DMS53 (cell line): ENCODE results near the gene EML3.
"Not testable (repeated sequence)": the region's sequence is repeated elsewhere in the genome, so short reads cannot be mapped to it uniquely, and the experiment has no call there.

Experiments
- DNase-seq: peaks from one replicate; lab custom pipeline; 2025; lab: John Stamatoyannopoulos, UW

Gene EML3

GRCh38 chr11:62573006-62573591, 39.5 kb downstream of the EML3 start:
- peak; percentile 51 for DNase-seq

DNA sequence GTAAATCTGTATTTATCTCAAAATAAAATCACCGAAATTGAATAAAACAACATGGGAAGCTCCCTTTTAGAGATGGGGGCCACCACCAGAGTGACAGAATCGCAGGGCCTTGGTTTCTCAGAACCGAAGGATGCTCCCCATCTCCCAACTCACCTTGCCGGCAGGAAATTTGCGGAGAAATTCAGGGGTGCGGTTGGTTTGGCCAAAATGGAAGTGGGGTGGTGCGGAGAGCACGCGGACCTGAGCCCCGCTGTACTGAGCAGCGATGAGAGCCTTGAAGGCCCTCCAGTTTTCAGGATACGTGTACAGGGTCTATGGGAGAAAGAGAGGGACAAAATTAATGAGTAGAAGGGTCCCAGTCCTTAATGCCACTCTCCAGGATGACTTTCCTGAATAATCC, 40.1 kb downstream of the EML3 start:
- no peak for DNase-seq

DNA sequence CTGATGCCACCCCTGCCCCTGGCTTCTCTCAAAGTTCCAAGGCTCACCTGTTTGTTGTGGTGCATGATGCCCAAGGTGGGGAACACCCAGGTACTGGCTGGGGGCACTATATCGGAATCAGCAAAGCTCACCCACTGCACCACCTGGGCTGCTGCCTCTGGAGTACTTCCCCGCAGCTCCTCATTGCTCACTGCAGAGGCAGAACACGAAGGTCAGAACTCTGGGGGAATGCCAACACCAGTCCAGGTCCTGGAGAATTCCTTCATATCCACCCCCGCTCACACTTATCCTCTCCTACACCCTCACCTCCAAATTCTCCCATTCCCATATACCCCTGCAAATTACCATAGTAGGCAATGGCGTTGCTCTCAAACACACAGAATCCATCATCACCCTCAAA, 41.1 kb downstream of the EML3 start:
- DNase-seq = not testable (repeated sequence)

- not testable (repeated sequence) for DNase-seq
These were observed 41.7 kb downstream of the EML3 start for GRCh38 chr11:62570903-62571302.

- DNase-seq = no peak
These were observed 43.0 kb downstream of the EML3 start for GRCh38 chr11:62569611-62570010.

- DNase-seq = no peak
These were observed 45.4 kb downstream of the EML3 start for GRCh38 chr11:62567018-62567633.

GRCh38 chr11:62566247-62566646, 46.3 kb downstream of the EML3 start:
- no peak for DNase-seq

GRCh38 chr11:62565100-62565802, 47.3 kb downstream of the EML3 start:
- DNase-seq = no peak

DNA sequence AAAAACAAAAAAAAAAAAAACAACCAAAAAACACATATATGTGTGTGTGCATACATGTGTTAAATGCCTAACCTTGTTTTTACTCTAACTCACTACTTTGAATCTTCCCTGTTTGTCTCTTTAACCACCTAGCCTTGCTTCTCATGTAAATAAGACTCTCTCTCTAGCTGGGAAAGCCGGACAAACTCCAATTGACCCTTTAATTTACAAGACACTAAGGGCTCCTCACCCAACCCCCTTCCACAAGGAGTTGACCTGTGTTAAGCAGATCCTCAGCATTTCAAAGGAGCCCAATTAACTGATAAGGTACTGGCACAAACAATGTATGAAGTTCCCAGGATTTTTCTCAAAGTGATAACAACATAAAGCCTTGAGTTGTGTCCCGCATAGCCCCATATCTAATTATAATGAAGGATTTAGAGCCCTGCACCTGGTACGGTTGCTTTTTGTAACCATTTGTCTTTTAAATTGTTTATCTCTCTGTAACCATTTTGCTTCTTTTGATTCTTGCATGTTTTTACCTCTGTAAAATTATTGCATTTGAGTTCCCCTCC, 50.8 kb downstream of the EML3 start:
- DNase-seq = not testable (repeated sequence)

DNA sequence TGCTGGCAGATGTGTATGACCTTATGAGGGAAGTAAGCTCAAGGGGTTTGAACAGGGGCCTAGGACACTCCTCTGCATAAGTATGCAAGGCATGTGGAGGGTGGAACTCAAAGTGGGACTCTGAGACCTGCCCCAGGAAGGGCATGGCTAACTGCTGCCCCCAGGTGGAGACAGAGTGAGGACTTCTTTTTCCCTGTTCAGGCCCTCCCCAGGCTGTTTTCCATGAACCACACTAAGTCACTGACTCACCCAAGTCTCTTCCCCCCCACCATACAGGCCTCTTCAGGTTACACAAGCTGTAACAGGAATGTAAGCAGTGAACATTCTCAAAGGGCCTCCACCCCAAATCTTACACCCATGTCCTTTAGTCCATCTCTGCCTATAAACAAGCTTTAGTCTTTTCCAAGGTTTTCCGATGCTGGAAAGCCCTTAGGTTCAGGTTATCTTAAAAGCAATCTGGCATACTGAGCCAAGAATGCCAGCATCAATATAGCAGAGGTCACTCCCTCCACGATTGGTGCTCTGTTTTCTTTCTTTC, 51.9 kb downstream of the EML3 start:
- DNase-seq = peak; percentile 88

- not testable (repeated sequence) for DNase-seq
These were observed 52.9 kb downstream of the EML3 start for GRCh38 chr11:62559626-62560025.

DNA sequence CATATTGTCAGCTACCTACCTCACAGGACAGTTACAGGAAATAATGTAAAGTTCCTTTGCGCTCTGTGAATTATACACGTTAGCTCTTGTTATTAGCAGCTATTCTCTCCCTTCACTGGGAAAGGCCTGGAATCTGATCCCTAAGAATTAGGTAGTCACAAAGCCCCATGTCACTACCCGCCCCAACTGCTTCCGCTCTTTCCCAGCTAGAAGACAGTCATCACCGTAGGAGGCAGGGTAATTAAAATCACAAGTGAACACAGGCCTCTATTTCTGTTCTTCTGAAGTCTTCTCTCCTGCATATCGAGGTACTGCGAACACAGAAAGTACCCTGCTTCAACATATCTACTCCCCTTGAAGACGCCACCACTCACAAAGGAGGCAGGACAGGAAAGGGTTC, 53.4 kb downstream of the EML3 start:
- DNase-seq = no peak

GRCh38 chr11:62558669-62559068, 53.9 kb downstream of the EML3 start:
- no peak for DNase-seq

DNA sequence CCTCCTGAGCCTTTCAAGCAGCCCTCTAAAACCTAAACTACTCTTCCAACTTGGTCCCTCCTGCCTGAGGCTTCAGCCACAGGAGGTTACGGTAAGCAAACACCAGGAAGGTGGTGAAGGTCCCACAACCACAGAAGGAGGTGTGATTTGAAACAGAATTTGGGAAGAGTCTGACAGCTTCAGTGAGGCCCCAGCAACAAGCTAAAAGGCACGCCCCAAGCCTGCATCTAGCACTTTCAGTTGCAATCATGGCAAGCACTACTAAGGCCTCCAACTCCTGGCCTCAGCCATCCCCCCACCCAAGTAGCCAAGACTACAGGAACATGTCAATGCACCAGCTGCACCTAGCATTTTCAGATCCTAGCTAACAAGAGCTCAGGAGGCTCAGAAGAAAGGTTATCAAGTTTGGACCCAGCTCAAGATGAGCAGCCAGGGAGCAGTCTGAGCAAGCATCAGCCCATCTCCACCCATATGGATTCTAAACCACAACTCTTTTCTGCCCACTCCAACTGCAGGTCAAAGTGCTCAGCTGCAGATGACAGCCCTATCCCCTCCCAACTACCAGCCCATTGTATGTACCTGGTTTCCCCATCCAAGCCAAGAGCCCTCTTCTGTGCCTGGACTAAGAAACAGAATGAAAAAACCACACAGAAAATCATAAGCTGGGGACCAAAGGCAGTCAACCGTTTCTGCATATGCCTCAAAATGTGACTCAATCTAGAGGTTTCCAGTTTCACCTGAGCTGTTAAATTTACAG, 55.5 kb downstream of the EML3 start:
- peak; percentile 73 for DNase-seq

GRCh38 chr11:62556108-62556874, 56.3 kb downstream of the EML3 start:
- DNase-seq = peak; percentile 95

- DNase-seq = peak; percentile 41
These were observed 57.0 kb downstream of the EML3 start for GRCh38 chr11:62555464-62556107.

DNA sequence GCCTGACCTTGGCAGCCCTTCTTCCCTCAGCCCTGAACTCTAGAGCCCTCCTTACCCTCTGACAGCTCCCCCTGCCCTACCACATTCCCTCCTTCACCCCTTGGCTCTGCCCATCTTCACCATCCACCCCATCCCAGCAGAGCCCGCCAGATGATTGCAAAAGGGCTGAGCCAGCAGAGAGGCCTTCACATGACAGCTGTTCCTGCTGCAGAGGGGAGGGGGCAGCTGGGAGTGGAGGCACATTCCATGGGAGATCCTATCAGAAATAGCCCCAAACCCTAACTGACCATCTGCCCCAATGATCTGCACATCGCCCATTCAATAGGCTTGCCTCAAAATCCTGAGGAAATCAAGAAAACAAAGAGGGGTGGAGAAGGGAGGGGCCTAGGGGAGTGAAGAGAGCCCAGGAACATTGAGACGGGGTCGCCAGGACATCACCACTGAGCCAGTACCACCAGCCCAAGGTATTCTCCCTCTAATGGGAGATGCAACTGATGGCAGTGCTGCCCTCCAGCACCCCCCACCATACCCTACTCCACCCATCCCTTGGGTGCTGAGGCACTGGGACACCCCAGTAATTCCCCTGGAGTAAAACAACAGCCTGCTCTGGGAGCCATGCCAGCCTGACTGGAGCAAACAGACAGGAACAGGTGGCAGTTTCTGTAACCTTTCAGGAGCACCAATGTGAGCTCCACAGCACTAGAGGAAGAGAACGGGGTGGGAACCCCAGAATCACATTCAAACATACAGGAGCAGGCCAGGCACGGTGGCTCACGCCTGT, 58.0 kb downstream of the EML3 start:
- DNase-seq = no peak

- no peak for DNase-seq
These were observed 58.7 kb downstream of the EML3 start for GRCh38 chr11:62553839-62554361.

DNA sequence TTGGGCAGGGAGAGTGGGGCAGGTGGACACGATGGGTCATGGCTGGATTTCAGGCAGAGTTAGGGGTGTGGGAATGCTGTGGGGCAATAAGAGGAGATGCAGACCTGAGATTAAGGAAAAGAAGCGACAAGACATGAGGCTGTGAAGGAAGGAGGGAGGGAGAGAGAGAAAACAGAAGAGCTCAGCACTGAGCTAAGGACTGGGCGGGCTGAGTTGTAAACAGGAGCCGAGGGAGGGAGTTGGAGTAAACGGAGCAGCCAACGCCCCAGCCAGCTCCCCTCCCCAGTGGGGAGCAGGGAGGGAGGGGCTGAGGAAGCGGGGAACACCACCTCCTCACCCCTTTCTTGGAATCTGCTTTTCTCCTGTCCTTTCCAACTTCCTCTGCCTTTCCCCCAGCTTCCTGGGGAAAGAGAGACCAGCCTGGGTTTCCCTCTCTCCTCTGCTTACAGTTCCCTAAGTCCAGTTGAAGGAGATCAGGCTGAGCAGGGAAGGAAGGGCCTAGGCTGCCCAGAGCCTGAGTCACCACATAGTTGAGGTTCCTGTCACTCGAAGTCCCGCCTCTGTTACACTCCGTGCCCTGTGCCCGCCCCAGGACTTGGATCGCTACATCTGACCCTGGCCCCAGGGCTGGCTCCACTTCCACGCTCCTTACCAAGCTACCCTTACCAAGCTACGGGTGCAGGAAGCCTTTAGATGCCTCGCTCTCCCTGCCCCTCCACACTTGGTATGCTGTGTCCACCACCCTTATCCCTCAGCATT, 59.3 kb downstream of the EML3 start:
- no peak for DNase-seq
